Umbilical cord (tissue), 2 donors: ENCODE measurements around the gene FTCD. TPM values are rescaled to one million over a fixed set of nuclear protein-coding genes. Genes with fewer than 3 reads are reported as not detected.
A peak's percentile ranks its signal among the peaks of the same experiment; 100 is the strongest.

Source experiments
- DNase-seq: peaks from one replicate; pipeline ENCODE4 v3.0.0-alpha.2; 2015; ENCODE audit warnings: low spot score
- total RNA-seq: library from RNA; depleted of rRNA; stranded (reverse); fragments of >200 nt; gene quantifications from one replicate; pipeline ENCODE4 v1.2.3, GENCODE V29; 2014; ENCODE audit warnings: low replicate concordance; ENCODE audit not compliant: insufficient read depth

FTCD gene
- total RNA-seq, 1 donor from 2014 or later, result not detected

GRCh38 chr21:46124083-46124925 lies 31.1 kb downstream of the FTCD start:
- no peak for DNase-seq

- DNase-seq, result no peak
Observed at GRCh38 chr21:46122758-46123683, 32.4 kb downstream of the FTCD start.

GRCh38 chr21:46122237-46122671 lies 33.1 kb downstream of the FTCD start:
- DNase-seq, result no peak

DNA sequence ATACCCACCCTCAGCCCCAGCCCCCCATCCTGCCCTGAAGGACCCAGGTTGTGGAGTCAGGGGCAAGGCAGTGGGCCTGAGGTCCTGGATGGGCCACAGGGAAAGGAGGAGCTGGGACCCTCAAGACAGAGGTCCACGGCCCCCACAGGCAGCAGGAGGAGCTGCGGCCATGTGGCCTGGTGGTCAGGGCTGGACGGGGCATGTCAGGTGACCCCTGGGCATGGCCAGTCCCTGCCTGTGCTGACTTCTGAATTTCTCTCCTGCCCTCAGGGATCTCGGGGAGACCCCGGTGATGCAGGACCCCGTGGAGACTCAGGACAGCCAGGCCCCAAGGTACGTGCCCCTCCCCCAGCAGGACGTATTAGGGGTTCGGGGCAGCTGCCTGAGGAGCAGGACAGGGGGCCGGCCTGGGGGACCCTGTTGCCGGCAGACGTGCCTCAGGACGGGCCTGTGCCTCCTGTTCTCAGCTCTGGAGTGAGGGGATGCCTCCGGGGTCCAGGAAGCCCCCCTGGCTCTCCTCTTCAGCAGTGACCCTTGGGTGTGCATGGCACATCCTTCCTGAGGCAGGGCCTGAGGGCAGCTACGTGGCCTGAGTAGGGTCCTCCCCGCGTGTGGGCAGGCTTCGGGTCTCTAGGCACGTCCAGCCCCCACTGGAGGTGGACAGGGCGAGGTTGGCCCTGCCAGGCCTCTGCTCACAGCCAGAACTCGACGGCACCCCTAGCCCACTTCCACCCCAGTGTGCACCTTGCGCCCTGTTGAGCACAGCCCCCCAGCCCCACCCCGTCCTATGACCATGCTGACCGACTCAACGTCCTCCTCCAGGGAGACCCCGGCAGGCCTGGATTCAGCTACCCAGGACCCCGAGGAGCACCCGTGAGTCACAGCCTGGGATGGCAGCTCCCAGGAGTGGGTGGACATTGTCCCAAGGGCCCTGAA lies 33.8 kb downstream of the FTCD start:
- no peak for DNase-seq

DNA sequence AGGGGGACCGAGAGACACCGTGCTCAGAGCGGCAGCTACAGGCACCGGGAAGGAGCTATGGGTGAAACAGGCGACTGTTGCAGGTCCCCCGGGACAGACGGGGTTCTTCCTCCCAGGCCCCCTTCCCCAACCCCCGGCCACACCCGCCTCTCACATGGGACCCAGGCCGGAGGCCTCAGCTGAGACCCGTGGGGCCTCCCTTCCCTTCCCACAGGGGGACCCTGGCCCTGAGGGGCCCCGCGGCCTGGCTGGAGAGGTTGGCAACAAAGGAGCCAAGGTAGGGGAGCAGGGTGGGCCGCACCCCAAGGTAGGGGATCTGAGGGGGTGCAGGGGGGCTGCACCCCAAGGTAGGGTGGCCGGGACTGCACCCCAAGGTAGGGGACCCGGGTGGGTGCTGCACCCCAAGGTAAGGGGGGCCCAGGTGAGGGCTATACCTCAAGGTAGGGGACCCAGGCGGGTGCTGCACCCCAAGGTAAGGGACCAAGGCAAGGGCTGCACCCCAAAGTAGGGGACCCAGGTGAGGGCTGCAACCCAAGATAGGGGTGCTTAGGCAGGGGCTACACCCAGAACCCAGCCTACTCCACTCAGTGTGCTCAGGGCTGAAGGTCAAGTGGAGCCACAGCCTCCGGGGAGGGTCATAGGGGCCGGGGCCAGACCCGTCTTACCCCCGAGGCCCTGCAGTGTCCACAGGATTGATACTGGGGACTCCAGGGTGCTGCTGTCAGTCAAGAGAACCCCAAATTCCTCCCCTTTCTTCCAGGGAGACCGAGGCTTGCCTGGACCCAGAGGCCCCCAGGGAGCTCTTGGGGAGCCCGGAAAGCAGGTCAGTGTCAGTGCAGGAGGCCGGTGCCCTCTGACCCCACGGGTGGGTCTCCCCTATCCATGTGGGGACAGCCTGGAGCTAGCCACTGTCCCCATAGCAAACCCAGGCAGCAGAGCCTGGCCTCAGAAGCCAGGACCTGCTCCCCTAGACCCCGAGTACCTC lies 34.8 kb downstream of the FTCD start:
- no peak for DNase-seq

- DNase-seq, result no peak
Observed at GRCh38 chr21:46119637-46120271, 35.6 kb downstream of the FTCD start.

DNA sequence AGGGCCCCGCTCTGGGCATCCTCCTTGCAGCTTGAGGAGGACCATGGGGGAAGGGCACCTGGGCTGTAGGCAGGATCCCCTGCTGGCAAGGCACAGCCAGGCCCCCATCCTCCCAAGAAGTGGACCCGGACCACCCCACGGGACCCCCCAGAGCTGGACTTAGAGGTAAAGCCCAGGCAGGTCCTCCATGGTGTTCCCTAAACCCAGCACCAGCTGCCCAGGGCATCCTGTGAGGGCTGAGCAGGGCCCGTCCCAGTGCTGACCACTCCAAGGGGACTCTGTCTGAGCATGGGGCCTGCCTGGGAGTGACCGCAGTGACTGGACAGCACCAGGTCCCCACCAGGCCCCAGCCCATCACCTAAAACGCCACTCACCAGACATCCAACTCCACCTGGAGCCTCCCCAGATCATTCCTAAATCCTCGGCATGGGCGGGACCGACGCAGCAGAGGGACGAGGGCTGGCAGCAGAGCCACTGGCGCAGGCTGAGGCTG lies 36.2 kb downstream of the FTCD start:
- no peak for DNase-seq

DNA sequence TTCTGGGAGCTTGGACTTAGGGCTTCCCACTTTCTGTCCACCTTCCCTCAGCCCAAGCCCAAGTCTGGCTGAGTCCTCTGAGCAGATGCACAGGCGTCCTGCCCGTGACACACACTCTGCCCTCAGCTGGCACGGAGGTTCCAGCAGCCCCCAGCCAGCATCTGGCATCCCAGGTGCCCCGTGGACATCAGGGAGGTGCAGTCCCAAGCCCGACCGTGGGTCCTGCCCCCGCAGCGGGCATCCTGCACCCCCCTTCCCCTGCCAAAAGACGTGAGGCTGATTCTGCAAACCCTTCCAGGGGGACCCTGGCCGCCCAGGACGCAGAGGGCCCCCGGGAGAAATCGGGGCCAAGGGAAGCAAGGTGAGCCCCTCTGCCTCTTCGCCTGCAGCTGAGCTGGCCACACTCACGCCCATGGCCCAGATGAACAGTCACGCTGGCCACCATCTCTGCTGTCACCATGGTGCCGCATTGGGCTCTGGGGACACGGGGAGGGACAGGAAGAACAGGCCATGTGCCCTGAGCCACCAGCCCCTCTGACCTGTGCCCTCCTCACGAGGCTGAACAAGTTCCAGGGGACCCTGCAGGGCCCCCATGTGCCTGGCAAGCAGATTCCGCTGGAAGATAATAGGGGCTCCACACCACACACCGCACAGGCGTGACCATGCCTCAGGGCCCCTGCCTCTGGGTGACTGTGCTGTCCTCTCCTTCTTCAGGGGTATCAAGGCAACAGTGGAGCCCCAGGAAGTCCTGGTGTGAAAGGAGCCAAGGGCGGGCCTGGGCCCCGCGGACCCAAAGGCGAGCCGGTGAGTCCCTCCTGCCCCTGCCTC lies 36.8 kb downstream of the FTCD start:
- DNase-seq, result no peak

DNA sequence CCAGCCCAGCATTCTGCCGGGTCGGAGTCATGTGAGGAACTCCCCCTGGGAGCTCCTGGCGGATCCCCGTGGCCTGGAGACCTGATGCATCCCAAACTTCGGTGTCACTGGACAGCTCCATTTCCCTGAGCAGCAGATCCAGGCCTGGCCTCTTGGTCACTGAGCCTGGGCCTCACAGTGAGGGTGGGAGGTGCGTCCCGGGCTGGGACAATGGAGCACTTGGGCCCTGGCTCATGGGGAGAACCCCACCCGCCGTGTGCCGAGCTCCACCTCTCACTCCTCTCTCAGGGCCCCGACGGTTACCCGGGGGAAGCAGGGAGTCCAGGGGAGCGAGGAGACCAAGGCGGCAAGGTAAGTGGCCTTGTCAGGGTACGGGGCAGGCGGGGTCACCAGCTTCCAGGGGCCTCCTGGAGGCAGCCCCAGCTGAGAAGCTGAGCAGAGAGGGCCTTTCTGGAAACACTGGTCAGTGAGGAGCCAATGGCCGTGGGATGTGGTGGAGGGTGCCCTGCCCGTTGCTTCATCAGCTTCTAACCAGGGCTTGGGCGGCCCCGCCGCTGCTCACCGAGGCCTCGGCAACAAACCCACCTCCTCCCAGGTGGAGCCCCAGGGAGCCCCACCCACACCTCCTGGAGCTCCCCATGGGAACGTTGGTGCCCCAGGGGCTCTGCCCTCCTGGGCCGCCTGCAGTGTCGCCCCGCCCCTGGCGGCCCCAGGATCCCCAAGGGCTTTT lies 37.6 kb downstream of the FTCD start:
- DNase-seq, result no peak

DNA sequence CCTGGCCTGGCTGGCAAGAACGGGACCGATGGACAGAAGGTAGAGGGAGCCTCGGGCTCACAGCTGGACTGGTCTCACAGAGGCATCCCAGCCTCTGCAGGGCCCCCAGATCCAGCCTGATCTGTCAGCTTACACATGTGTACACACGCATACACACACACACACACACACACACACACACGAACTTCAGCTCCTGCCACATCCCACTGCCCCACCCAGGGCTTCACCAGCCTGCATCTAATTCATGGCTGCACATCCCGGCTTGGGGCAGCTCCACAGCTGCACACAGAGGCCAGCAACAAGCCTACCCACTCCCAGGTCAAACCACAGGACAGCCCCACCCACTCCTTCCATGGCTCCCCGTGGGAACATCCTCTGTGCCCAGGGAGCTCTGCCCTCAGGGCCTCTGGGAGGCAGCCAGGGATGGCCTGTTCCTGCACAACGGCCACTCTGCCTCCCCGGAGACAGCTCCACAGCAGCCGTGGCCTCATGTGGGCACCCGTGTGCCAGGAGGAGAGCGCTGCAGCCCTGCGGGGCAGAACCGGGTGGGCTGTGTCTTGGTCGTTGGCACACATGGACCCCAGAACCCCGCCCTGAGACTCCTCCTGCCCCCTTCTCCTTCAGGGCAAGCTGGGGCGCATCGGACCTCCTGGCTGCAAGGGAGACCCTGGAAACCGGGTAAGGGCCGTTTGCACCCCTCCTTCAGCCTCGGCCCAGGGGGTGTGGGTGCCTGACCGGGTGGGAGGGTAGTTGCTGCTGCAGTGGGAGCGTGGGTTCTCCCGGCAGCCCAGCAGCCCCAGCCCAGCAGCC lies 38.4 kb downstream of the FTCD start:
- DNase-seq, result peak; percentile 75

DNA sequence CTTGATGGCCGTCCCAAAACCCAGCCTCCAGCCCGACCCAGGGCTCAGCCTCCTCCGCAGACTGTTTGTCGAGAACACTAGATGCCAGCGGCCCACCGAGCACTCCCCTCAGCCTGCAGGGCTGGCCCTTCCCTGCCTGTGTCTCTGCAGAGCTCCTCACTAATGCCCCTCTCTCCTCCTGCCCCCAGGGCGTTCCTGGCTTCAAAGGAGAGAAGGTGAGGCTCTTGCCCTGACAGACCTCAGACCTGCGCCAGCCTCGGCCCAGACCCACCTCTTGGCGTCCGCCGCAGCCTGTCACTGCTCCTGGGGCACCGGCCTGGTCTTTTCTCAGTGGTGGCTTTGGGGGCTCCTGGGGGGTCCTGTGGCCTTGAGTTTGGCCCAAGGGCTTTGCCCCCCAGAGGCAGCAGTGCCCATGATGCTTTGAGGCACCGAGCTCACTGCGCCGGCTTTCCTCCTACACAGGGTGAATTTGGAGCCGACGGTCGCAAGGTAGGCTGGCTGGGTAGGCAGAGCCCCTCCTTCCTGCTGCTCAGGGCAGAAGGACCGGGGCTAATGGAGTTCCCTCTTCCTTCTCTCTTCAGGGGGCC lies 39.1 kb downstream of the FTCD start:
- no peak for DNase-seq

DNA sequence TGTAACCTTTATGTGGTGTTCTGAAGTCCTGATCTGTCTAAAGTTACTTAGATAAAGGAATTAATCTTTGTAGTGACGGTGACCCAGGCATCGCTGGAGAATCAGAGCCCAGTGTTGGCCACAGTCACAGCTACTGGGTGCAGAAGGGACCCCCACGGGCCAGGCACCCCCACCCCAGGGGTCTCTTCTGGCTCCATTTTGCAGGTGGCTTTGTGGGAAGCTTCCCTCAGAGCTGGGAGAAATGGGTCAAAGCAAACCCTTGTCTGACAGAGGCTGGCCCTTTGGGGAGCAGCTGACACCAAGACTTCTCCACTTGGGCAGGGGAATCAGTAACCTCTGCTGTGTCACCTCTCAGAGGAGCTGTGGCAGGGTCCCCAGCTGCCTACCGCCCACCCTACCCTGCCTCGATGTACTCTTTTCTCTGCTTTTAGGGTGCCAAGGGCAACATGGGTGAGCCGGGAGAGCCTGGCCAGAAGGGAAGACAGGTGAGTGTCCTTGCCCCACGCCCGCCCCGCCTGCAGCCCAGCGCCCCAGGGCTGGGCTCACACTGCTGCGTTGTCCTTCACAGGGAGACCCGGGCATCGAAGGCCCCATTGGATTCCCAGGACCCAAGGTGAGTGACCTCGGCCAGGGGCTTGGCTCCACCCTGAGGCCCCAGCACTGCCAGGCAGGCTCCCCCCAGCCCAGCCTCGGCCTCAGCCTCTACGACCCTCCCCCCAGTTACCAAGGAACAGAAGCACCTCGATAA lies 39.8 kb downstream of the FTCD start:
- DNase-seq, result no peak

GRCh38 chr21:46114963-46115362 lies 40.4 kb downstream of the FTCD start:
- no peak for DNase-seq

- DNase-seq, result no peak
Observed at GRCh38 chr21:46113497-46114176, 41.7 kb downstream of the FTCD start.

- DNase-seq, result no peak
Observed at GRCh38 chr21:46112725-46113215, 42.6 kb downstream of the FTCD start.
